CD14-positive monocyte (primary cell): Measurements from ENCODE around the gene ADGRG6. TPM values are rescaled to one million over a fixed set of nuclear protein-coding genes. Genes with fewer than 3 reads are reported as not detected.

Source experiments
- DNase-seq, 3 donors: peaks; one replicate each; pipeline ENCODE4 v3.0.0-alpha.2; 2011 to 2022
- H2AFZ ChIP-seq: 2 replicates; pipeline ENCODE4 v1.6.0; 2012; ENCODE audit warnings: mild to moderate bottlenecking, low read depth, low read length, inconsistent platforms; ENCODE audit not compliant: insufficient read depth, poor library complexity, severe bottlenecking
- H3K27ac ChIP-seq, 2 donors: 1 replicate in 1 of 2; 2 replicates in 1 of 2; pipeline ENCODE4 v1.5.1; 2012 to 2013; ENCODE audit warnings: low read length in 2 of 2, control low read depth in 1 of 2, inconsistent platforms in 1 of 2, low read depth in 1 of 2, mild to moderate bottlenecking in 1 of 2
- H3K27me3 ChIP-seq, 2 donors: one replicate each; pipeline versions ENCODE4 v1.6.0 to v1.6.1; 2011 to 2013; ENCODE audit warnings: low read length in 2 of 2; ENCODE audit not compliant: control insufficient read depth in 2 of 2, insufficient read depth in 2 of 2
- H3K36me3 ChIP-seq, 2 donors: replicated peaks in 1 of 2; 1 replicate in 1 of 2; 2 replicates in 1 of 2; pipeline versions ENCODE4 v1.5.1 to v1.6.1; 2012 to 2013; ENCODE audit warnings: low read length in 2 of 2, control low read depth in 1 of 2, inconsistent platforms in 1 of 2, mild to moderate bottlenecking in 1 of 2; ENCODE audit not compliant: insufficient read depth in 2 of 2, control insufficient read depth in 1 of 2
- H3K4me1 ChIP-seq, 2 donors: 1 replicate in 1 of 2; 2 replicates in 1 of 2; pipeline versions ENCODE4 v1.5.1 to v1.6.1; 2012 to 2013; ENCODE audit warnings: low read length in 2 of 2, control low read depth in 1 of 2, inconsistent platforms in 1 of 2, mild to moderate bottlenecking in 1 of 2, moderate library complexity in 1 of 2; ENCODE audit not compliant: insufficient read depth in 2 of 2, control insufficient read depth in 1 of 2
- H3K4me2 ChIP-seq: replicated peaks from 2 replicates; pipeline ENCODE3; 2012; ENCODE audit warnings: low read length, moderate library complexity, mild to moderate bottlenecking; ENCODE audit not compliant: poor library complexity, severe bottlenecking; ENCODE audit errors: extremely low read depth
- H3K4me3 ChIP-seq, 3 experiments: fragments of 200-600 bp in 1 of 3; sonication (generic) in 1 of 3; replicated peaks in 1 of 3; 1 replicate in 2 of 3; 2 replicates in 1 of 3; pipeline ENCODE4 v1.5.1; 2011 to 2013; ENCODE audit warnings: low read length in 3 of 3, mild to moderate bottlenecking in 3 of 3, control low read depth in 2 of 3, low read depth in 2 of 3, inconsistent platforms in 1 of 3, moderate library complexity in 1 of 3
- H3K79me2 ChIP-seq: 2 replicates; pipeline ENCODE4 v1.6.0; 2012; ENCODE audit warnings: mild to moderate bottlenecking, control low read depth, inconsistent platforms, low read length, moderate library complexity; ENCODE audit not compliant: insufficient read depth
- H3K9ac ChIP-seq: 2 replicates; pipeline ENCODE4 v1.6.0; 2017; ENCODE audit warnings: low read length, mild to moderate bottlenecking; ENCODE audit not compliant: insufficient read depth, poor library complexity, severe bottlenecking
- H3K9me3 ChIP-seq, 2 donors: replicated peaks in 1 of 2; 1 replicate in 1 of 2; 2 replicates in 1 of 2; pipeline versions ENCODE4 v1.5.1 to v1.6.1; 2012 to 2013; ENCODE audit warnings: low read length in 2 of 2, control low read depth in 1 of 2; ENCODE audit not compliant: control insufficient read depth in 1 of 2, insufficient read depth in 1 of 2
- H4K20me1 ChIP-seq: 2 replicates; pipeline ENCODE4 v1.6.0; 2012; ENCODE audit warnings: mild to moderate bottlenecking, low read length, control low read depth, moderate library complexity; ENCODE audit not compliant: insufficient read depth
- H3K27ac Mint-ChIP-seq, 7 donors: one replicate each; pipeline ENCODE4 v1.8.0; 2020; ENCODE audit warnings: mild to moderate bottlenecking in 7 of 7, mixed read lengths in 7 of 7, moderate library complexity in 6 of 7, inconsistent platforms in 2 of 7
- H3K27me3 Mint-ChIP-seq, 3 donors: one replicate each; pipeline ENCODE4 v1.8.0; 2021 to 2022; ENCODE audit warnings: low read depth in 3 of 3, mild to moderate bottlenecking in 3 of 3, mixed read lengths in 3 of 3, moderate library complexity in 3 of 3, inconsistent platforms in 1 of 3
- H3K36me3 Mint-ChIP-seq, 2 donors: one replicate each; pipeline ENCODE4 v1.8.0; 2020; ENCODE audit warnings: mixed read lengths in 2 of 2, inconsistent platforms in 1 of 2, mild to moderate bottlenecking in 1 of 2
- H3K4me1 Mint-ChIP-seq: one replicate; pipeline ENCODE4 v1.8.0; 2020; ENCODE audit warnings: mild to moderate bottlenecking, mixed read lengths
- H3K4me3 Mint-ChIP-seq, 2 donors: one replicate each; pipeline ENCODE4 v1.8.0; 2020; ENCODE audit warnings: mild to moderate bottlenecking in 2 of 2, mixed read lengths in 2 of 2, moderate library complexity in 1 of 2
- H3K9me3 Mint-ChIP-seq, 7 donors: one replicate each; pipeline ENCODE4 v1.8.0; 2020 to 2022; ENCODE audit warnings: mixed read lengths in 7 of 7, mild to moderate bottlenecking in 6 of 7, moderate library complexity in 6 of 7, inconsistent platforms in 2 of 7
- CTCF ChIP-seq: fragments of 200-600 bp; IDR thresholded peaks from one replicate; pipeline ENCODE4 v1.8.0; 2022; ENCODE audit warnings: antibody characterized with exemption, mild to moderate bottlenecking
- WGBS: methylation state at CpG from one replicate; pipeline ENCODE4 v1.1.5; 2013; ENCODE audit warnings: missing lambda C conversion rate; ENCODE audit not compliant: insufficient coverage; 5-methylcytosine and 5-hydroxymethylcytosine counted together
- intact Hi-C, 2 donors: fragments of 100-400 bp; cut with micrococcal nuclease; formaldehyde crosslinking; loops; one replicate each; pipeline versions ENCODE4 v1.15.0 to v1.15.1; 2023
- polyA plus RNA-seq, 3 donors: library from polyadenylated mRNA; depleted of rRNA in 1 of 3; unstranded in 2 of 3; stranded (reverse) in 1 of 3; fragments of 300-500 nt in 2 of 3; fragments of >200 nt in 1 of 3; fragmentation: Illumina TruSeq in 2 of 3; gene quantifications; 1 replicate in 2 of 3; 2 replicates in 1 of 3; pipeline ENCODE4 v1.2.3, GENCODE V29; 2012 to 2021

ADGRG6 gene
- polyA plus RNA-seq, 3 donors = 0.18 to 0.31 TPM; not detected in 1

DNA sequence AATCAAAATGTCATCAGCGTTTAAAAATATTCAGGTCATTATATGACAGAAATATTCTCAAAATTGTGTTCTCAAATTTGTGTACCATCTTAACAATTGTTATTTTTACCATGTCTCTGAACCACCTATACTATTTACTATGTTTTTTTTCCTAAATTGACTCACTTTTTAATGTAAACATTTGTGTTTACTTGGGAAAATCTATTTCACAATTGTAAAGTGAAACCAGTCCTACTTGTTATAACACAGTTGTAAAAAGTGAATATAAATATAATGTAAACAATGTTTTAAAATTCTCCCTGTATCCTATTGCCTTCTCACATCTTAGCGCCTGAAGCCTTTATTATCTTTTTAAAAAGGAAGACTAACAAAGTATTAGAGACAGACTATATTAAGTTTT lies 83.5 kb downstream of the ADGRG6 start:
- Histone ChIP-seq H3K79me2 (no peaks in the 10 kb centered on the region), H2AFZ (no peak overlapping the region), H3K4me1 (peaks cover 5% of the 10 kb centered on the region in 2 donors), H3K27ac (no peak overlapping the region), H3K9ac (no peak overlapping the region), H3K9me3 (no peaks in the 10 kb centered on the region), H3K4me2 (no peak overlapping the region), H3K4me3 (no peak overlapping the region), H3K36me3 (no peaks in the 10 kb centered on the region), H4K20me1 (no peaks in the 10 kb centered on the region), H3K27me3 (no peaks in the 10 kb centered on the region)
- TF ChIP-seq CTCF = no peak
- peaks cover 0 to 3% (median 0%) of the 10 kb centered on the region in 3 donors for H3K27me3 Mint-ChIP-seq
- intact Hi-C loops = loop anchor here (5.0 kb wide), 2 partner anchors 228 to 238 kb away; partner anchors contain the start of genes NMBR (in 1 of the 2) and VTA1 (in 1 of the 2)
- no peaks in the 10 kb centered on the region for H3K36me3 Mint-ChIP-seq
- no peak for DNase-seq
- H3K27ac Mint-ChIP-seq = no peak overlapping the region
- no CpG with 5 or more reads among the region's 2 CpGs for WGBS
- H3K9me3 Mint-ChIP-seq = peaks cover 0 to 2% (median 0%) of the 10 kb centered on the region in 7 donors
- H3K4me1 Mint-ChIP-seq = peaks cover 6% of the 10 kb centered on the region
- H3K4me3 Mint-ChIP-seq = no peak overlapping the region

DNA sequence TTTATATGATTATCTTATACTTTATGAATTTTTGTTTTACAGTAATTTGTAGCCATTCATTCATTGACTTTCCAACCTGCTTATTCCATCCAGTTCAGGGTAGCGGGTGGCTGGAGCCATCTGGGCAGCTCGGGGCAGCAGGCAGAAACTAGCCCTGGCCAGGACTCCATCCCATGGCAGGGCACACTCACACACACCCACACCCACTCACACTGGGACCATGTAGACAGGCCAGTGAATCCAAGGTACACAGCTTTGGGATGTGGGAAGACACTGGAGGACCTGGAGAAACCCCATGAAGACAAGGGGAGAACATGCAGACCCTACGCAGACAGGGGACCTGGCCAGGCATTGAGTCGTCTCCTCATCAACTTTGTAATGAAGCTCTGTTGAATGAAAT lies 84.8 kb downstream of the ADGRG6 start:
- intact Hi-C loops = loop anchor here (5.0 kb wide), 2 partner anchors 229 to 239 kb away; partner anchors contain the start of genes NMBR (in 1 of the 2) and VTA1 (in 1 of the 2)
- H3K9me3 Mint-ChIP-seq = peaks cover 0 to 2% (median 0%) of the 10 kb centered on the region in 7 donors
- H3K36me3 Mint-ChIP-seq = no peaks in the 10 kb centered on the region

More for the DNA sequence above, 84.8 kb downstream of the ADGRG6 start:
- Histone ChIP-seq H3K27ac (no peak overlapping the region), H3K79me2 (no peaks in the 10 kb centered on the region), H3K4me3 (no peak overlapping the region), H3K9me3 (no peaks in the 10 kb centered on the region), H3K9ac (no peak overlapping the region), H3K4me2 (no peak overlapping the region), H2AFZ (no peak overlapping the region), H3K27me3 (no peaks in the 10 kb centered on the region), H3K36me3 (no peaks in the 10 kb centered on the region), H3K4me1 (no peaks in the 10 kb centered on the region), H4K20me1 (no peaks in the 10 kb centered on the region)
- H3K4me3 Mint-ChIP-seq = no peak overlapping the region
- H3K27me3 Mint-ChIP-seq = peaks cover 0 to 3% (median 0%) of the 10 kb centered on the region in 3 donors
- TF ChIP-seq CTCF = no peak
- no peak for DNase-seq
- WGBS = 100% methylated on average over 1 of the region's 4 CpGs
- H3K27ac Mint-ChIP-seq = no peak overlapping the region
- no peaks in the 10 kb centered on the region for H3K4me1 Mint-ChIP-seq
